Testis (tissue), 3 donors: Measurements from ENCODE around the gene GABARAPL1. TPM values are rescaled to one million over a fixed set of nuclear protein-coding genes. Genes with fewer than 3 reads are reported as not detected.
"Not testable (repeated sequence)": the region's sequence is repeated elsewhere in the genome, so short reads cannot be mapped to it uniquely, and the experiment has no call there.

Experiments used
- DNase-seq: peaks from one replicate; pipeline ENCODE4 v3.0.0-alpha.2; 2019
- H3K27ac ChIP-seq, 2 donors: fragments of 200-600 bp; sonication (generic); one replicate each; pipeline ENCODE4 v1.5.1; 2019
- H3K27me3 ChIP-seq: fragments of 200-600 bp; sonication (generic); one replicate; pipeline ENCODE4 v1.5.1; 2019
- H3K36me3 ChIP-seq: fragments of 200-600 bp; sonication (generic); one replicate; pipeline ENCODE4 v1.5.1; 2017; ENCODE audit warnings: low read depth; ENCODE audit errors: missing control alignments
- H3K4me1 ChIP-seq: fragments of 200-600 bp; sonication (generic); one replicate; pipeline ENCODE4 v1.5.1; 2019
- H3K4me3 ChIP-seq, 2 donors: fragments of 200-600 bp; sonication (generic); one replicate each; pipeline ENCODE4 v1.5.1; 2017 to 2019
- H3K9me3 ChIP-seq: fragments of 200-600 bp; sonication (generic); one replicate; pipeline ENCODE4 v1.5.1; 2017
- CTCF ChIP-seq, 3 experiments: fragments of 450-650 bp in 2 of 3; fragments of 200-600 bp in 1 of 3; sonication (generic) in 1 of 3; IDR thresholded peaks; one replicate each; pipeline ENCODE4 v1.5.1; 2016 to 2019; ENCODE audit warnings: antibody characterized with exemption in 3 of 3, mild to moderate bottlenecking in 2 of 3, moderate library complexity in 1 of 3
- POLR2A ChIP-seq: fragments of 450-650 bp; IDR thresholded peaks from one replicate; pipeline ENCODE4 v1.6.1; 2017; ENCODE audit warnings: antibody characterized with exemption, mild to moderate bottlenecking, moderate library complexity
- WGBS, 2 donors: methylation state at CpG; one replicate each; pipeline ENCODE4 v1.1.5; 2018; 5-methylcytosine and 5-hydroxymethylcytosine counted together
- intact Hi-C: fragments of 100-400 bp; cut with DNase I; formaldehyde crosslinking; loops from one replicate; pipeline ENCODE4 v1.15.1; 2023; ENCODE audit warnings: low total_unique reads
- polyA plus RNA-seq: library from polyadenylated mRNA; stranded (reverse); fragments of 350-450 nt; fragmentation: Illumina TruSeq; extraction: RNeasy Lipid Tissue Mini Kit (QIAGEN cat#74804); gene quantifications from one replicate; pipeline ENCODE4 v1.2.3, GENCODE V29; 2014; ENCODE audit warnings: low read depth, low replicate concordance; ENCODE audit not compliant: insufficient read depth
- total RNA-seq, 2 donors: library from RNA; depleted of rRNA; stranded (reverse); fragments of >200 nt; gene quantifications; one replicate each; pipeline ENCODE4 v1.2.3, GENCODE V29; 2016

The GABARAPL1 gene
- total and polyA plus RNA-seq, 3 donors from 2014 or later = 56.2 to 74.0 (median 67.7) TPM

GRCh38 chr12:10218021-10218420 lies 5.3 kb downstream of the GABARAPL1 start:
- Histone ChIP-seq H3K4me3 (no peak overlapping the region), H3K4me1 (peaks cover 4% of the 10 kb centered on the region), H3K36me3 (no peaks in the 10 kb centered on the region), H3K27me3 (no peaks in the 10 kb centered on the region), H3K9me3 (no peaks in the 10 kb centered on the region), H3K27ac (no peak overlapping the region)
- intact Hi-C loops = no loop called here
- no peak for TF ChIP-seq POLR2A
- TF ChIP-seq CTCF (IDR thresholded peaks at IDR 0.05) = no peak
- 94 to 95% methylated on average over 6 of the region's 6 CpGs for WGBS, 2 donors
- DNase-seq = no peak

- no peaks in the 10 kb centered on the region for H3K36me3 ChIP-seq
- no peaks in the 10 kb centered on the region for H3K9me3 ChIP-seq
- WGBS, 2 donors = 63 to 65% methylated on average over 8 of the region's 8 CpGs
- no peaks in the 10 kb centered on the region for H3K4me1 ChIP-seq
- H3K27me3 ChIP-seq = no peaks in the 10 kb centered on the region
- peak overlapping the region in 1 of 2 donors; percentile 46 for H3K27ac ChIP-seq
- no peak overlapping the region for H3K4me3 ChIP-seq
- intact Hi-C loops = no loop called here
- TF ChIP-seq POLR2A (no peak), CTCF (IDR thresholded peaks at IDR 0.05) (no peak)
- DNase-seq = peak; percentile 64
Measured at GRCh38 chr12:10220398-10221077, 7.9 kb downstream of the GABARAPL1 start.

- WGBS, 2 donors = 91 to 96% methylated on average over 5 of the region's 5 CpGs
- no peak for TF ChIP-seq CTCF (IDR thresholded peaks at IDR 0.05)
- TF ChIP-seq POLR2A = no peak
- Histone ChIP-seq H3K4me1 (no peaks in the 10 kb centered on the region), H3K4me3 (no peak overlapping the region), H3K27me3 (no peaks in the 10 kb centered on the region), H3K36me3 (no peaks in the 10 kb centered on the region), H3K9me3 (no peaks in the 10 kb centered on the region), H3K27ac (no peak overlapping the region)
- no peak for DNase-seq
- intact Hi-C loops = no loop called here
Measured at GRCh38 chr12:10221846-10222245, 9.2 kb downstream of the GABARAPL1 start.

- intact Hi-C loops = no loop called here
Measured at GRCh38 chr12:10223208-10223607, 10.5 kb downstream of the GABARAPL1 start.

DNA sequence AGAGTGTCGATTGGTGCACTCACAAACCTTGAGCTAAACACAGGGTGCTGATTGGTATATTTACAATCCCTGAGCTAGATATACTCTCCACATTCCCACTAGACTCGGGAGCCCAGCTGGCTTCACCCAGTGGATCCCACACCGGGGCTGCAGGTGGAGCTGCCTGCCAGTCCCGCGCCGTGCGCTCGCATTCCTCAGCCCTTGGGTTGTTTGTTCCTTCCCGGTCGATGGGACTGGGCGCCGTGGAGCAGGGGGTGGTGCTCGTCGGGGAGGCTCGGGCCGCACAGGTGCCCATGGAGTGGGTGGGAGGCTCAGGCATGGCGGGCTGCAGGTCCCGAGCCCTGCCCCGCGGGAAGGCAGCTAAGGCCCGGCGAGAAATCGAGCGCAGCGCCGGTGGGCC lies 12.7 kb downstream of the GABARAPL1 start:
- H3K4me3 ChIP-seq = peak overlapping the region in 1 of 2 donors; percentile 21
- H3K9me3 ChIP-seq, H3K27me3 ChIP-seq, H3K4me1 ChIP-seq, intact Hi-C loops, DNase-seq, H3K36me3 ChIP-seq: not testable (repeated sequence)
- H3K27ac ChIP-seq = peak overlapping the region in 1 of 2 donors; percentile 44
- WGBS, 2 donors = 40 to 82% methylated on average over 2 to 18 of the region's 26 CpGs

More at GRCh38 chr12:10223208-10223607, 10.5 kb downstream of the GABARAPL1 start:
- Histone ChIP-seq H3K36me3 (no peaks in the 10 kb centered on the region), H3K27me3 (no peaks in the 10 kb centered on the region), H3K4me1 (no peaks in the 10 kb centered on the region), H3K27ac (no peak overlapping the region), H3K4me3 (no peak overlapping the region), H3K9me3 (no peaks in the 10 kb centered on the region)
- 88 to 89% methylated on average over 5 of the region's 5 CpGs for WGBS, 2 donors
- no peak for TF ChIP-seq CTCF (IDR thresholded peaks at IDR 0.05)
- TF ChIP-seq POLR2A = no peak
- no peak for DNase-seq
